Astrocyte (in vitro differentiated cells and primary cell): ENCODE measurements around the gene KCNMA1. TPM values are rescaled to one million over a fixed set of nuclear protein-coding genes. Genes with fewer than 3 reads are reported as not detected.

Experiments used
- DNase-seq: peaks from one replicate; pipeline ENCODE4 v3.0.0-alpha.2; 2010; ENCODE audit warnings: low read depth
- FAIRE-seq: peaks from 2 replicates; lab custom pipeline; 2011; peaks lifted over from hg19 to GRCh38; lab: Jason Lieb, UNC
- H2AFZ ChIP-seq: 2 replicates; pipeline ENCODE4 v1.6.0; 2012; ENCODE audit warnings: low read depth, low read length, inconsistent platforms
- H3K27ac ChIP-seq: 2 replicates; pipeline ENCODE4 v1.5.1; 2011; ENCODE audit warnings: low read depth, low read length, inconsistent platforms
- H3K27me3 ChIP-seq: 2 replicates; pipeline ENCODE4 v1.6.0; 2011; ENCODE audit warnings: low read length, inconsistent platforms; ENCODE audit not compliant: insufficient read depth
- H3K36me3 ChIP-seq: 2 replicates; pipeline ENCODE4 v1.5.1; 2011; ENCODE audit warnings: low read length, inconsistent platforms; ENCODE audit not compliant: insufficient read depth
- H3K4me1 ChIP-seq: 2 replicates; pipeline ENCODE4 v1.5.1; 2011; ENCODE audit warnings: low read length, inconsistent platforms; ENCODE audit not compliant: insufficient read depth
- H3K4me2 ChIP-seq: 2 replicates; pipeline ENCODE4 v1.6.0; 2012; ENCODE audit warnings: low read length, inconsistent platforms
- H3K4me3 ChIP-seq: 2 replicates; pipeline ENCODE4 v1.5.1; 2011; ENCODE audit warnings: low read depth, mild to moderate bottlenecking, low read length, inconsistent platforms; ENCODE audit not compliant: insufficient read depth
- H3K79me2 ChIP-seq: 2 replicates; pipeline ENCODE4 v1.6.0; 2012; ENCODE audit warnings: mild to moderate bottlenecking, low read length, inconsistent platforms; ENCODE audit not compliant: insufficient read depth
- H3K9ac ChIP-seq: 2 replicates; pipeline ENCODE4 v1.6.0; 2012; ENCODE audit warnings: mild to moderate bottlenecking, low read length, inconsistent platforms
- H3K9me3 ChIP-seq: 2 replicates; pipeline ENCODE4 v1.5.1; 2012; ENCODE audit warnings: low read depth, mild to moderate bottlenecking, low read length, inconsistent platforms; ENCODE audit not compliant: insufficient read depth
- H4K20me1 ChIP-seq: 2 replicates; pipeline ENCODE4 v1.6.0; 2012; ENCODE audit warnings: low read length, inconsistent platforms; ENCODE audit not compliant: insufficient read depth
- H3K27ac Mint-ChIP-seq: one replicate; pipeline ENCODE4 v1.8.0; 2021; ENCODE audit warnings: mild to moderate bottlenecking, mixed read lengths; ENCODE audit not compliant: unreplicated experiment
- H3K27me3 Mint-ChIP-seq: one replicate; pipeline ENCODE4 v1.8.0; 2021; ENCODE audit warnings: low read depth, mixed read lengths; ENCODE audit not compliant: unreplicated experiment
- H3K36me3 Mint-ChIP-seq: one replicate; pipeline ENCODE4 v1.8.0; 2021; ENCODE audit warnings: low read depth, mixed read lengths; ENCODE audit not compliant: unreplicated experiment
- H3K4me1 Mint-ChIP-seq: one replicate; pipeline ENCODE4 v1.8.0; 2021; ENCODE audit warnings: low read depth, mixed read lengths; ENCODE audit not compliant: unreplicated experiment
- H3K4me3 Mint-ChIP-seq: one replicate; pipeline ENCODE4 v1.8.0; 2021; ENCODE audit warnings: mild to moderate bottlenecking, moderate library complexity, mixed read lengths; ENCODE audit not compliant: unreplicated experiment
- H3K9me3 Mint-ChIP-seq: one replicate; pipeline ENCODE4 v1.8.0; 2021; ENCODE audit warnings: mild to moderate bottlenecking, mixed read lengths; ENCODE audit not compliant: unreplicated experiment
- CTCF ChIP-seq: IDR thresholded peaks from 2 replicates; pipeline ENCODE4 v1.5.1; 2011; ENCODE audit warnings: low read depth, mild to moderate bottlenecking, inconsistent platforms, low read length, moderate library complexity; ENCODE audit not compliant: insufficient read depth
- EZH2 ChIP-seq: IDR thresholded peaks from 2 replicates; pipeline ENCODE4 v1.6.1; 2012; ENCODE audit warnings: mild to moderate bottlenecking, low read length, inconsistent platforms; ENCODE audit not compliant: insufficient read depth
- total RNA-seq: library from RNA; stranded (reverse); gene quantifications from 2 replicates; pipeline ENCODE4 v1.2.1, GENCODE V29; 2021

Gene KCNMA1
- total RNA-seq, 1 donor from 2014 or later = 45.8 TPM

DNA sequence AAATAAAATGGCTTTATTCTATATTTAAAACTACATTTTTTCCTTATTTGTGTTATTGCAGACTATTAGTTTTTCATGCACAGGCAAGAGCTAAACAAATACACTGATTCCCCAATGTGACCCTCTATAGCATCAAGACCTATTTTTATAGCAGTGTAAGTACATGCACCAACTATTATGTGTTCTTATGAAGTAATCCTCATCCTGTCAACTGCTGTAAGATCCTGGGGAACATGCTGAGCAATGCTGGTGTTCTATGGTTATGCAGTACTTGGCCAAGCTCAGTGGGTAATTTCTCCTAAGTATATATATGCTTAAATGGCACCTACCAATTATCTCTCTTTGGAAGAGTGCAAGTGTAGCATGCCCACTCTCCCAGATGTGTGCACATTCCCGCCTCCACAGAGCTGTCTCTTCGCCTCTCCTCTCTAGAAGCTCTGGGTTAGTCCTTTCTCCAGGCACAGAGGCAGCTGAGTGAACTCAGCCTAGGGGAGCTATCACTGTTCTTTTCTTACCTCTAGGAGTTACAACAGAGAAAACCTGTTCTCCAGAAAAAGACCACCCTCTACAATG, 428.8 kb downstream of the KCNMA1 start:
- no peaks in the 10 kb centered on the region for H4K20me1 ChIP-seq
- Mint-ChIP-seq H3K4me3 (no peak overlapping the region), H3K36me3 (peaks cover 3% of the 10 kb centered on the region), H3K4me1 (peaks cover 15% of the 10 kb centered on the region), H3K27me3 (no peaks in the 10 kb centered on the region), H3K9me3 (no peaks in the 10 kb centered on the region), H3K27ac (no peak overlapping the region)
- H3K36me3 ChIP-seq = no peaks in the 10 kb centered on the region
- H3K4me3 ChIP-seq = no peak overlapping the region
- DNase-seq (no peak), FAIRE-seq (no peak)
- no peaks in the 10 kb centered on the region for H3K4me1 ChIP-seq
- H2AFZ ChIP-seq = no peak overlapping the region
- no peak overlapping the region for H3K9ac ChIP-seq
- H3K9me3 ChIP-seq = no peaks in the 10 kb centered on the region
- no peak overlapping the region for H3K4me2 ChIP-seq
- H3K27me3 ChIP-seq = no peaks in the 10 kb centered on the region
- H3K27ac ChIP-seq = no peak overlapping the region
- TF ChIP-seq CTCF (no peak), EZH2 (no peak)
- H3K79me2 ChIP-seq = no peaks in the 10 kb centered on the region

GRCh38 chr10:77207828-77208185, 429.8 kb downstream of the KCNMA1 start:
- Mint-ChIP-seq H3K4me3 (no peak overlapping the region), H3K4me1 (peaks cover 22% of the 10 kb centered on the region), H3K9me3 (no peaks in the 10 kb centered on the region), H3K27ac (no peak overlapping the region), H3K27me3 (no peaks in the 10 kb centered on the region), H3K36me3 (peaks cover 3% of the 10 kb centered on the region)
- H3K9ac ChIP-seq = no peak overlapping the region
- FAIRE-seq (no peak), DNase-seq (no peak)
- H2AFZ ChIP-seq = no peak overlapping the region
- no peaks in the 10 kb centered on the region for H3K9me3 ChIP-seq
- H3K27ac ChIP-seq = no peak overlapping the region
- H3K79me2 ChIP-seq = no peaks in the 10 kb centered on the region
- H4K20me1 ChIP-seq = no peaks in the 10 kb centered on the region
- H3K4me2 ChIP-seq = no peak overlapping the region
- TF ChIP-seq EZH2 = no peak
- TF ChIP-seq CTCF = no peak
- H3K27me3 ChIP-seq = no peaks in the 10 kb centered on the region
- no peaks in the 10 kb centered on the region for H3K36me3 ChIP-seq
- no peak overlapping the region for H3K4me3 ChIP-seq
- no peaks in the 10 kb centered on the region for H3K4me1 ChIP-seq

- Mint-ChIP-seq H3K36me3 (peaks cover 3% of the 10 kb centered on the region), H3K4me1 (peaks cover 27% of the 10 kb centered on the region), H3K9me3 (no peaks in the 10 kb centered on the region), H3K27ac (no peak overlapping the region), H3K4me3 (no peak overlapping the region), H3K27me3 (no peaks in the 10 kb centered on the region)
- DNase-seq (no peak), FAIRE-seq (no peak)
- Histone ChIP-seq H3K4me3 (no peak overlapping the region), H2AFZ (no peak overlapping the region), H3K27ac (no peak overlapping the region), H3K36me3 (no peaks in the 10 kb centered on the region), H3K4me2 (no peak overlapping the region), H3K4me1 (no peaks in the 10 kb centered on the region), H3K9ac (no peak overlapping the region), H3K9me3 (no peaks in the 10 kb centered on the region), H4K20me1 (no peaks in the 10 kb centered on the region), H3K79me2 (no peaks in the 10 kb centered on the region), H3K27me3 (no peaks in the 10 kb centered on the region)
- no peak for TF ChIP-seq CTCF
- TF ChIP-seq EZH2 = no peak
Observed at GRCh38 chr10:77207182-77207827, 430.3 kb downstream of the KCNMA1 start.
